Astrocyte (in vitro differentiated cells and primary cell): ENCODE results near the gene SCNN1G. TPM values are rescaled to one million over a fixed set of nuclear protein-coding genes. Genes with fewer than 3 reads are reported as not detected.
A peak's percentile ranks its signal among the peaks of the same experiment; 100 is the strongest.

ENCODE experiments used
- DNase-seq: peaks from one replicate; pipeline ENCODE4 v3.0.0-alpha.2; 2010; ENCODE audit warnings: low read depth
- FAIRE-seq: peaks from 2 replicates; lab custom pipeline; 2011; peaks lifted over from hg19 to GRCh38; lab: Jason Lieb, UNC
- H2AFZ ChIP-seq: 2 replicates; pipeline ENCODE4 v1.6.0; 2012; ENCODE audit warnings: low read depth, low read length, inconsistent platforms
- H3K27ac ChIP-seq: 2 replicates; pipeline ENCODE4 v1.5.1; 2011; ENCODE audit warnings: low read depth, low read length, inconsistent platforms
- H3K27me3 ChIP-seq: 2 replicates; pipeline ENCODE4 v1.6.0; 2011; ENCODE audit warnings: low read length, inconsistent platforms; ENCODE audit not compliant: insufficient read depth
- H3K36me3 ChIP-seq: 2 replicates; pipeline ENCODE4 v1.5.1; 2011; ENCODE audit warnings: low read length, inconsistent platforms; ENCODE audit not compliant: insufficient read depth
- H3K4me1 ChIP-seq: 2 replicates; pipeline ENCODE4 v1.5.1; 2011; ENCODE audit warnings: low read length, inconsistent platforms; ENCODE audit not compliant: insufficient read depth
- H3K4me2 ChIP-seq: 2 replicates; pipeline ENCODE4 v1.6.0; 2012; ENCODE audit warnings: low read length, inconsistent platforms
- H3K4me3 ChIP-seq: 2 replicates; pipeline ENCODE4 v1.5.1; 2011; ENCODE audit warnings: low read depth, mild to moderate bottlenecking, low read length, inconsistent platforms; ENCODE audit not compliant: insufficient read depth
- H3K79me2 ChIP-seq: 2 replicates; pipeline ENCODE4 v1.6.0; 2012; ENCODE audit warnings: mild to moderate bottlenecking, low read length, inconsistent platforms; ENCODE audit not compliant: insufficient read depth
- H3K9ac ChIP-seq: 2 replicates; pipeline ENCODE4 v1.6.0; 2012; ENCODE audit warnings: mild to moderate bottlenecking, low read length, inconsistent platforms
- H3K9me3 ChIP-seq: 2 replicates; pipeline ENCODE4 v1.5.1; 2012; ENCODE audit warnings: low read depth, mild to moderate bottlenecking, low read length, inconsistent platforms; ENCODE audit not compliant: insufficient read depth
- H4K20me1 ChIP-seq: 2 replicates; pipeline ENCODE4 v1.6.0; 2012; ENCODE audit warnings: low read length, inconsistent platforms; ENCODE audit not compliant: insufficient read depth
- H3K27ac Mint-ChIP-seq: one replicate; pipeline ENCODE4 v1.8.0; 2021; ENCODE audit warnings: mild to moderate bottlenecking, mixed read lengths; ENCODE audit not compliant: unreplicated experiment
- H3K27me3 Mint-ChIP-seq: one replicate; pipeline ENCODE4 v1.8.0; 2021; ENCODE audit warnings: low read depth, mixed read lengths; ENCODE audit not compliant: unreplicated experiment
- H3K36me3 Mint-ChIP-seq: one replicate; pipeline ENCODE4 v1.8.0; 2021; ENCODE audit warnings: low read depth, mixed read lengths; ENCODE audit not compliant: unreplicated experiment
- H3K4me1 Mint-ChIP-seq: one replicate; pipeline ENCODE4 v1.8.0; 2021; ENCODE audit warnings: low read depth, mixed read lengths; ENCODE audit not compliant: unreplicated experiment
- H3K4me3 Mint-ChIP-seq: one replicate; pipeline ENCODE4 v1.8.0; 2021; ENCODE audit warnings: mild to moderate bottlenecking, moderate library complexity, mixed read lengths; ENCODE audit not compliant: unreplicated experiment
- H3K9me3 Mint-ChIP-seq: one replicate; pipeline ENCODE4 v1.8.0; 2021; ENCODE audit warnings: mild to moderate bottlenecking, mixed read lengths; ENCODE audit not compliant: unreplicated experiment
- EZH2 ChIP-seq: IDR thresholded peaks from 2 replicates; pipeline ENCODE4 v1.6.1; 2012; ENCODE audit warnings: mild to moderate bottlenecking, low read length, inconsistent platforms; ENCODE audit not compliant: insufficient read depth
- total RNA-seq: library from RNA; stranded (reverse); gene quantifications from 2 replicates; pipeline ENCODE4 v1.2.1, GENCODE V29; 2021
- TF ChIP-seq, protein P1 (sequence below): IDR thresholded peaks from 2 replicates; pipeline ENCODE4 v1.5.1; 2011; ENCODE audit warnings: low read depth, mild to moderate bottlenecking, inconsistent platforms, low read length, moderate library complexity; ENCODE audit not compliant: insufficient read depth

Gene SCNN1G
- total RNA-seq, 1 donor from 2014 or later: not detected

DNA sequence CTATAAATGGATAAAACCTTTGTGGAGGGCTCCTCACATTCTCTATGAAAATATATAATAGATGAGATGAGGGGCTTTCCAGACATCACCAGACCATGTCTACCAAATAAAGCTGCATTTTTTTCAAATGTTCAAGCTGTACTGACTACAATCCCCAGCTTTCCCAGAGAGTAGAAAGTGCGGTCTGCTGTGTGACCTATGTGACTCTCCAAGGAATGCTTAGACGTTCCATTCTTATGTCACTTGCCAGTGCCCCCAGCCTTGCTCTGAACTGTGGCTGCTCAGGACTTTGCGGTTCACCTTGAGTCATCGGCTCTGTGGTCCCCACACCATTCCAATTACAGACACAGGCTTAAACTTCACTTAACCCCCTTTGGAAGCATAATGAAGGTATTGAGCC lies 71.8 kb downstream of the SCNN1G start:
- Histone ChIP-seq H3K9ac (peak overlapping the region; percentile 22), H3K4me3 (peak overlapping the region; percentile 22), H4K20me1 (no peaks in the 10 kb centered on the region), H2AFZ (no peak overlapping the region), H3K4me1 (peaks cover 11% of the 10 kb centered on the region), H3K27ac (no peak overlapping the region), H3K79me2 (no peaks in the 10 kb centered on the region), H3K4me2 (peak overlapping the region; percentile 76), H3K9me3 (no peaks in the 10 kb centered on the region), H3K36me3 (no peaks in the 10 kb centered on the region), H3K27me3 (no peaks in the 10 kb centered on the region)
- FAIRE-seq: no peak
- peak; percentile 91 for DNase-seq
- Mint-ChIP-seq H3K9me3 (no peaks in the 10 kb centered on the region), H3K27ac (no peak overlapping the region), H3K27me3 (peaks cover 9% of the 10 kb centered on the region), H3K36me3 (peaks cover 2% of the 10 kb centered on the region), H3K4me3 (no peak overlapping the region), H3K4me1 (peaks cover 7% of the 10 kb centered on the region)
- no peak for TF ChIP-seq EZH2
- TF ChIP-seq, protein P1, sequence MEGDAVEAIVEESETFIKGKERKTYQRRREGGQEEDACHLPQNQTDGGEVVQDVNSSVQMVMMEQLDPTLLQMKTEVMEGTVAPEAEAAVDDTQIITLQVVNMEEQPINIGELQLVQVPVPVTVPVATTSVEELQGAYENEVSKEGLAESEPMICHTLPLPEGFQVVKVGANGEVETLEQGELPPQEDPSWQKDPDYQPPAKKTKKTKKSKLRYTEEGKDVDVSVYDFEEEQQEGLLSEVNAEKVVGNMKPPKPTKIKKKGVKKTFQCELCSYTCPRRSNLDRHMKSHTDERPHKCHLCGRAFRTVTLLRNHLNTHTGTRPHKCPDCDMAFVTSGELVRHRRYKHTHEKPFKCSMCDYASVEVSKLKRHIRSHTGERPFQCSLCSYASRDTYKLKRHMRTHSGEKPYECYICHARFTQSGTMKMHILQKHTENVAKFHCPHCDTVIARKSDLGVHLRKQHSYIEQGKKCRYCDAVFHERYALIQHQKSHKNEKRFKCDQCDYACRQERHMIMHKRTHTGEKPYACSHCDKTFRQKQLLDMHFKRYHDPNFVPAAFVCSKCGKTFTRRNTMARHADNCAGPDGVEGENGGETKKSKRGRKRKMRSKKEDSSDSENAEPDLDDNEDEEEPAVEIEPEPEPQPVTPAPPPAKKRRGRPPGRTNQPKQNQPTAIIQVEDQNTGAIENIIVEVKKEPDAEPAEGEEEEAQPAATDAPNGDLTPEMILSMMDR: no peak

DNA sequence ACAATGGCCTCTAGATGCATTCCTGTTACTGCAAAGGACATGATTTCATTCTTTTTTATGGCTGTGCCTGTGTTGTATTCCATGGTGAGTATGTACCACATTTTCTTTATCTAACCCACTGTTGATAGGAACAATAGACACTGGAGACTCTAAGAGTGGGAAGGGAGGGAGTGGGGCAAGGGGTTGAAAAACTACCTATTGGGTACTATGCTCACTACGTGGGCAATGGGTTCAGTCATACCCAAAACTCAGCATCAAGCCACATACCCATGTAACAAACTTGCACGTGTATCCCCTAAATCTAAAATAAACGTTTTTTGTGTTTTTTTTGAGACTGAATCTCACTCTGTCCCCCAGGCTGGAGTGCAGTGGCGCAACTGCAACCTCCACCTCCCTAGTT lies 72.5 kb downstream of the SCNN1G start:
- Mint-ChIP-seq H3K9me3 (no peaks in the 10 kb centered on the region), H3K27me3 (peaks cover 11% of the 10 kb centered on the region), H3K4me3 (no peak overlapping the region), H3K27ac (no peak overlapping the region), H3K36me3 (peaks cover 2% of the 10 kb centered on the region), H3K4me1 (peaks cover 7% of the 10 kb centered on the region)
- Histone ChIP-seq H3K4me1 (peaks cover 11% of the 10 kb centered on the region), H3K9ac (peak overlapping the region; percentile 22), H4K20me1 (no peaks in the 10 kb centered on the region), H3K4me3 (no peak overlapping the region), H3K79me2 (no peaks in the 10 kb centered on the region), H3K27me3 (no peaks in the 10 kb centered on the region), H3K9me3 (no peaks in the 10 kb centered on the region), H2AFZ (no peak overlapping the region), H3K27ac (peak overlapping the region; percentile 49), H3K4me2 (peak overlapping the region; percentile 76), H3K36me3 (no peaks in the 10 kb centered on the region)
- FAIRE-seq (no peak), DNase-seq (no peak)
- no peak for TF ChIP-seq EZH2

DNA sequence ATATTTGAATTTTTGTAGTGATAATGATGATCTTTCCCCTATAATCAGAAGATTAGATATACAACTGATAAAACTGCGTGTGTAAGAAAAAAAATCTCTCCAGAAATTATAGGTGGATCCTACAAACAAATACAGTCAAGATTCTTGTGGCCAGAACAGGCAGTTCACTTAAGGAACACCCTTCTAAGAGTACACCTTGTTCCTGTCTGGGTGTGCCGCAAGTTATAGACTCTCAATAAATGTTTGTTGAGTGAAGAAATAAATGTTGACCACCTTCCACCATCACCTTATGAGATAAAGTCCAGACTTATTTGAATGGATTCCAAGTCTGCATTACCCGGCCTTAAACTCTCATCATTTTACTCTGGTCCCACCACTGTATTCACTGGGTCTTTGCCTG lies 73.9 kb downstream of the SCNN1G start:
- Mint-ChIP-seq H3K4me1 (peaks cover 7% of the 10 kb centered on the region), H3K27me3 (peaks cover 11% of the 10 kb centered on the region), H3K36me3 (peaks cover 2% of the 10 kb centered on the region), H3K4me3 (no peak overlapping the region), H3K27ac (no peak overlapping the region), H3K9me3 (no peaks in the 10 kb centered on the region)
- Histone ChIP-seq H3K9me3 (no peaks in the 10 kb centered on the region), H3K4me2 (no peak overlapping the region), H3K9ac (no peak overlapping the region), H3K27me3 (no peaks in the 10 kb centered on the region), H3K27ac (no peak overlapping the region), H3K79me2 (no peaks in the 10 kb centered on the region), H4K20me1 (no peaks in the 10 kb centered on the region), H3K4me1 (peaks cover 11% of the 10 kb centered on the region), H2AFZ (no peak overlapping the region), H3K4me3 (no peak overlapping the region), H3K36me3 (no peaks in the 10 kb centered on the region)
- TF ChIP-seq, protein P1: no peak
- no peak for TF ChIP-seq EZH2
- DNase-seq (no peak), FAIRE-seq (no peak)
